Astrocyte (in vitro differentiated cells and primary cell): Measurements from ENCODE around the gene NTM. TPM values are rescaled to one million over a fixed set of nuclear protein-coding genes. Genes with fewer than 3 reads are reported as not detected.

Experiments used
- DNase-seq: peaks from one replicate; pipeline ENCODE4 v3.0.0-alpha.2; 2010; ENCODE audit warnings: low read depth
- FAIRE-seq: peaks from 2 replicates; lab custom pipeline; 2011; peaks lifted over from hg19 to GRCh38; lab: Jason Lieb, UNC
- H2AFZ ChIP-seq: 2 replicates; pipeline ENCODE4 v1.6.0; 2012; ENCODE audit warnings: low read depth, low read length, inconsistent platforms
- H3K27ac ChIP-seq: 2 replicates; pipeline ENCODE4 v1.5.1; 2011; ENCODE audit warnings: low read depth, low read length, inconsistent platforms
- H3K27me3 ChIP-seq: 2 replicates; pipeline ENCODE4 v1.6.0; 2011; ENCODE audit warnings: low read length, inconsistent platforms; ENCODE audit not compliant: insufficient read depth
- H3K36me3 ChIP-seq: 2 replicates; pipeline ENCODE4 v1.5.1; 2011; ENCODE audit warnings: low read length, inconsistent platforms; ENCODE audit not compliant: insufficient read depth
- H3K4me1 ChIP-seq: 2 replicates; pipeline ENCODE4 v1.5.1; 2011; ENCODE audit warnings: low read length, inconsistent platforms; ENCODE audit not compliant: insufficient read depth
- H3K4me2 ChIP-seq: 2 replicates; pipeline ENCODE4 v1.6.0; 2012; ENCODE audit warnings: low read length, inconsistent platforms
- H3K4me3 ChIP-seq: 2 replicates; pipeline ENCODE4 v1.5.1; 2011; ENCODE audit warnings: low read depth, mild to moderate bottlenecking, low read length, inconsistent platforms; ENCODE audit not compliant: insufficient read depth
- H3K79me2 ChIP-seq: 2 replicates; pipeline ENCODE4 v1.6.0; 2012; ENCODE audit warnings: mild to moderate bottlenecking, low read length, inconsistent platforms; ENCODE audit not compliant: insufficient read depth
- H3K9ac ChIP-seq: 2 replicates; pipeline ENCODE4 v1.6.0; 2012; ENCODE audit warnings: mild to moderate bottlenecking, low read length, inconsistent platforms
- H3K9me3 ChIP-seq: 2 replicates; pipeline ENCODE4 v1.5.1; 2012; ENCODE audit warnings: low read depth, mild to moderate bottlenecking, low read length, inconsistent platforms; ENCODE audit not compliant: insufficient read depth
- H4K20me1 ChIP-seq: 2 replicates; pipeline ENCODE4 v1.6.0; 2012; ENCODE audit warnings: low read length, inconsistent platforms; ENCODE audit not compliant: insufficient read depth
- H3K27ac Mint-ChIP-seq: one replicate; pipeline ENCODE4 v1.8.0; 2021; ENCODE audit warnings: mild to moderate bottlenecking, mixed read lengths; ENCODE audit not compliant: unreplicated experiment
- H3K27me3 Mint-ChIP-seq: one replicate; pipeline ENCODE4 v1.8.0; 2021; ENCODE audit warnings: low read depth, mixed read lengths; ENCODE audit not compliant: unreplicated experiment
- H3K36me3 Mint-ChIP-seq: one replicate; pipeline ENCODE4 v1.8.0; 2021; ENCODE audit warnings: low read depth, mixed read lengths; ENCODE audit not compliant: unreplicated experiment
- H3K4me1 Mint-ChIP-seq: one replicate; pipeline ENCODE4 v1.8.0; 2021; ENCODE audit warnings: low read depth, mixed read lengths; ENCODE audit not compliant: unreplicated experiment
- H3K4me3 Mint-ChIP-seq: one replicate; pipeline ENCODE4 v1.8.0; 2021; ENCODE audit warnings: mild to moderate bottlenecking, moderate library complexity, mixed read lengths; ENCODE audit not compliant: unreplicated experiment
- H3K9me3 Mint-ChIP-seq: one replicate; pipeline ENCODE4 v1.8.0; 2021; ENCODE audit warnings: mild to moderate bottlenecking, mixed read lengths; ENCODE audit not compliant: unreplicated experiment
- CTCF ChIP-seq: IDR thresholded peaks from 2 replicates; pipeline ENCODE4 v1.5.1; 2011; ENCODE audit warnings: low read depth, mild to moderate bottlenecking, inconsistent platforms, low read length, moderate library complexity; ENCODE audit not compliant: insufficient read depth
- EZH2 ChIP-seq: IDR thresholded peaks from 2 replicates; pipeline ENCODE4 v1.6.1; 2012; ENCODE audit warnings: mild to moderate bottlenecking, low read length, inconsistent platforms; ENCODE audit not compliant: insufficient read depth
- total RNA-seq: library from RNA; stranded (reverse); gene quantifications from 2 replicates; pipeline ENCODE4 v1.2.1, GENCODE V29; 2021

NTM gene
- total RNA-seq, 1 donor from 2014 or later: 98.2 TPM

- H3K9me3 ChIP-seq: no peaks in the 10 kb centered on the region
- H4K20me1 ChIP-seq: peaks cover 87% of the 10 kb centered on the region
- H3K36me3 ChIP-seq: no peaks in the 10 kb centered on the region
- no peak overlapping the region for H3K27ac ChIP-seq
- no peak for TF ChIP-seq CTCF
- no peak for TF ChIP-seq EZH2
- no peak overlapping the region for H3K27ac Mint-ChIP-seq
- H3K9me3 Mint-ChIP-seq: no peaks in the 10 kb centered on the region
- H3K4me3 ChIP-seq: no peak overlapping the region
- peaks cover 2% of the 10 kb centered on the region for H3K27me3 Mint-ChIP-seq
- H3K4me1 ChIP-seq: peaks cover 13% of the 10 kb centered on the region
- DNase-seq: no peak
- no peak overlapping the region for H3K4me2 ChIP-seq
- no peak overlapping the region for H3K4me3 Mint-ChIP-seq
- H3K36me3 Mint-ChIP-seq: peaks cover 25% of the 10 kb centered on the region
- FAIRE-seq: no peak
- H3K4me1 Mint-ChIP-seq: peaks cover 21% of the 10 kb centered on the region
- peaks cover 4% of the 10 kb centered on the region for H3K79me2 ChIP-seq
- no peaks in the 10 kb centered on the region for H3K27me3 ChIP-seq
- H3K9ac ChIP-seq: no peak overlapping the region
- no peak overlapping the region for H2AFZ ChIP-seq
Observed at GRCh38 chr11:132217856-132218255, 847.4 kb downstream of the NTM start.

- Histone ChIP-seq H3K4me1 (peaks cover 13% of the 10 kb centered on the region), H2AFZ (no peak overlapping the region), H3K9ac (no peak overlapping the region), H3K4me3 (no peak overlapping the region), H3K27ac (no peak overlapping the region), H3K36me3 (no peaks in the 10 kb centered on the region), H3K79me2 (peaks cover 7% of the 10 kb centered on the region), H4K20me1 (peaks cover 82% of the 10 kb centered on the region), H3K27me3 (no peaks in the 10 kb centered on the region), H3K9me3 (no peaks in the 10 kb centered on the region), H3K4me2 (peak overlapping the region; percentile 37)
- FAIRE-seq (peak; percentile 58), DNase-seq (peak; percentile 91)
- Mint-ChIP-seq H3K9me3 (peaks cover 8% of the 10 kb centered on the region), H3K4me3 (no peak overlapping the region), H3K27me3 (peaks cover 4% of the 10 kb centered on the region), H3K4me1 (peaks cover 19% of the 10 kb centered on the region), H3K27ac (peak overlapping the region; percentile 90), H3K36me3 (peaks cover 24% of the 10 kb centered on the region)
- no peak for TF ChIP-seq CTCF
- no peak for TF ChIP-seq EZH2
Observed at GRCh38 chr11:132220474-132220873, 850.1 kb downstream of the NTM start.

GRCh38 chr11:132222345-132222744, 851.9 kb downstream of the NTM start:
- Histone ChIP-seq H3K4me2 (no peak overlapping the region), H3K79me2 (peaks cover 13% of the 10 kb centered on the region), H3K9ac (no peak overlapping the region), H3K27me3 (no peaks in the 10 kb centered on the region), H3K4me3 (no peak overlapping the region), H3K4me1 (peaks cover 13% of the 10 kb centered on the region), H4K20me1 (peaks cover 74% of the 10 kb centered on the region), H2AFZ (no peak overlapping the region), H3K27ac (no peak overlapping the region), H3K9me3 (no peaks in the 10 kb centered on the region), H3K36me3 (no peaks in the 10 kb centered on the region)
- Mint-ChIP-seq H3K9me3 (peaks cover 12% of the 10 kb centered on the region), H3K27me3 (peaks cover 2% of the 10 kb centered on the region), H3K27ac (no peak overlapping the region), H3K4me1 (peaks cover 19% of the 10 kb centered on the region), H3K36me3 (peaks cover 13% of the 10 kb centered on the region), H3K4me3 (no peak overlapping the region)
- FAIRE-seq (no peak), DNase-seq (no peak)
- TF ChIP-seq EZH2: no peak
- no peak for TF ChIP-seq CTCF
